ENCODE measurements around the gene GIGYF2. TPM values are rescaled to one million over a fixed set of nuclear protein-coding genes. Genes with fewer than 3 reads are reported as not detected.
A peak's percentile ranks its signal among the peaks of the same experiment; 100 is the strongest.

Gene GIGYF2
- total RNA-seq, 2 donors from 2014 or later, result 61.2 to 62.7 TPM

DNA sequence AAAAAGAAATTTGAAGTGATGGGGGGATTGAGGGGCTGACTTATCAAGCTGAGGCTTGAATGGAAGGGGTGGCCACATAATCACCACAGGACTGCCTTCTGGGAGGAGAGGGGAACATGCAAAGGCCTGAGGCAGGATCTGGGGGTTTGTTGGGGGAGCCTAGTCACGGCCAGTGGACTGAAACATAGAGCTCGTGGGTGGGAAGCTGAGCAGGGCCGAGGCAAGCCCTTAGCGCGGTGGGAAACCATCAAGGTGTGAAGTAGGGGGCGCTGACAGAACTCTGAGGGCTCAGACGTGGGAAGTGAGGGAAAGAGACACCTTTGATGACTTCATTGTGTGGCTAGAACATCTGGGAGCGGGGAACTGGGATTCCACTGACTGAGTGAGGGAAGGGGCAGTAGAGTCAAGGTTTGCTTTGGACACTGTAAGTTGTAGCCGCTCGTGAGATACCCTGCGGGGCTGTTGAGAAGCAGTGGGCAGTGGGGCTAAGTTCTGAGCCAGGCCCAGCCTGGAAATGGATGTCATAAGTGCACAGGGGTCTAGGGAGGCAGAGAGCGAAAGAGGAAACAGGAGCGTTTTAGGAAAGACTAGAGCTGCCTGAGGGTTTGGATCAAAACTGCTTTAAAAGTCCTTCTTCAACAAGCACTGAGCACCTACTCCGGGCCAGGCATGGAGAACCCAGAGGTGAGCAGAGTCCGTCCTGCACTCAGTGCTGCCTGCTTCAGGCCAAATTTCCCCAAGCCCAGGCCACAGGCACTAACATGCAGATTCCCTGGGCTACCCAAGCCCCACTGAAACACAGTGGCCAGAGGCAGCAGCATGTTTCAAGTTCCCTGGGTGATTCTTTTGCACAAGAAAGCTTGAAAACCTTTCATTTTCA is 172.2 kb downstream of the GIGYF2 start:
- DNase-seq, result no peak
- Mint-ChIP-seq H3K36me3 (ENCODE audit: insufficient read depth in 2 of 2) (no peaks in the 10 kb centered on the region), H3K4me1 (ENCODE audit: low read depth) (no peaks in the 10 kb centered on the region), H3K4me3 (no peak overlapping the region), H3K27ac (no peak overlapping the region), H3K9me3 (no peaks in the 10 kb centered on the region), H3K27me3 (ENCODE audit: low read depth) (peaks cover 3% of the 10 kb centered on the region)
- ATAC-seq (replicated peaks in 1 of 2), result no peak

DNA sequence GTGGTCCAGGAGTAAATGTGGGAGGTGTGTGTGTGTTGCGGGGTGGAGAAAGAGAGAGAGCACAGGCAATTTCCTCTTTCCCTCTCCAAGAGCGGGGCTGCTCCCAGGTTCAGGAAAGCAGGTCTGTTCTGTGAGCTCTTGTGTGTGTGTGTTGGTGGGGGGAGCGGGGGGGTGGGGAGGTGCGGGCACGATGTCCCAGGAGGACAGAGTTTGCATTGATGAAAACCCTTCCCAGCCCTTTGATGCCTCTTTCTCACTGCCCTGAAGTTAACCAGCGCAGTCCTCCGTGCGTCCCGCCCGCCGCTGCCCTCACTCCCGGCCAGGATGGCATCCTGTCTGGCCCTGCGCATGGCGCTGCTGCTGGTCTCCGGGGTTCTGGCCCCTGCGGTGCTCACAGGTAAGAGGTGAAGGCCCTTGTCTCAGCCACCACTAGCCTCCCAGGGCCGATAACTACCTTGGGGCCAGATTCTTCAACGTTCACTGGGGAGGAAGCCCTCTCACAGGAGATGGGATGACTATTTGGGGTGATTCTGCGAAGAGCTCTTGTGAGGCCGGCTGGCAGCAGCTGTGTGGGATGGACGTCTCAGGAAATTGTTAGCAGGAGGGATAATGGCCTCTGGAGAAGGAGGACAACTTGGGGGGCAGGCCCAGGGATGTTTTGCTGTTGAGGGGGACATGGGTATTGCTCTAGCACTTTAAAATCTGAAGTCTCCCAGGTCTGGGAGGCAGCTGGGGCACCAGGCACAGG is 173.1 kb downstream of the GIGYF2 start, which contains the start of gene SNORC:
TSS of gene SNORC (plus strand) at position 247 of the 748 bp plus-strand sequence. CDS start at position 325, 78 bp downstream.
- no peaks in the 10 kb centered on the region for H3K9me3 Mint-ChIP-seq
- H3K27me3 Mint-ChIP-seq (ENCODE audit: low read depth), result peaks cover 12% of the 10 kb centered on the region
- H3K27ac Mint-ChIP-seq, result no peak within 1 kb of the TSS
- no peak within 1 kb of the TSS for H3K4me3 Mint-ChIP-seq
- no peak for DNase-seq
- peaks cover 4% of the 10 kb centered on the region for H3K4me1 Mint-ChIP-seq (ENCODE audit: low read depth)
- ATAC-seq (replicated peaks in 1 of 2), result no peak
- H3K36me3 Mint-ChIP-seq (ENCODE audit: insufficient read depth in 2 of 2), result no peaks in the 10 kb centered on the region

DNA sequence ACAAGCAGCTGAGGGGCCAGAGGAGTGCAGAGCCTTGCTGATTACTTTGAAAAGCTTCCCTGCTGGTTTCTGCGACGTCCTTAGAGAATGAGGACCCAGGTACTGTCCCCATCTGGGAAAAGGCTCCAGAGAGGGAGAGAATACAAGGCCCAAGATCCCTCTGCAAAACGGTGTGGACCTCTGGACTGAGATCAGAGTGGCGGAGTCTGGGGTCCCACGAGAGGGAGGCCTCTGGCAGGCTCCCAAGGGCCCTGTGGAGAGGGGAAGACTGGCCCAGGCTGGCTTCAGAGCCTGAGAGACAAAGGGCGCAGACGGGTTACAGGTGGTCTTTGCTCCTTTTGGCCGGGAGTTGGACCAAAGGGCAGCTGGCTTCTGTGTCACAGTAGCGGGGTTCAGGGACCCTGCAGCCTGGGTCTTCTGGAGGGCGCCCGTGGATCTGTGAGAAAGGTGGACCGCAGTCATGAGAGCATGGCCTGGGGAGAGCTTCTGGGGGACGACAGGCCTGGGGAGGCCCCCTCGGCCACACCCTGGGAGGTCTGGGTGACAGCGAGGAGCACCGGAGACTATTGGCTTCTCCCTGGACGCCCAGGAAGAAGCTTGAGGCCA is 173.7 kb downstream of the GIGYF2 start:
- H3K27me3 Mint-ChIP-seq (ENCODE audit: low read depth), result peaks cover 18% of the 10 kb centered on the region
- ATAC-seq (replicated peaks in 1 of 2) (no peak), DNase-seq (no peak)
- H3K4me1 Mint-ChIP-seq (ENCODE audit: low read depth), result peaks cover 9% of the 10 kb centered on the region
- H3K36me3 Mint-ChIP-seq (ENCODE audit: insufficient read depth in 2 of 2), result no peaks in the 10 kb centered on the region
- no peaks in the 10 kb centered on the region for H3K9me3 Mint-ChIP-seq
- no peak overlapping the region for H3K4me3 Mint-ChIP-seq
- H3K27ac Mint-ChIP-seq, result no peak overlapping the region

DNA sequence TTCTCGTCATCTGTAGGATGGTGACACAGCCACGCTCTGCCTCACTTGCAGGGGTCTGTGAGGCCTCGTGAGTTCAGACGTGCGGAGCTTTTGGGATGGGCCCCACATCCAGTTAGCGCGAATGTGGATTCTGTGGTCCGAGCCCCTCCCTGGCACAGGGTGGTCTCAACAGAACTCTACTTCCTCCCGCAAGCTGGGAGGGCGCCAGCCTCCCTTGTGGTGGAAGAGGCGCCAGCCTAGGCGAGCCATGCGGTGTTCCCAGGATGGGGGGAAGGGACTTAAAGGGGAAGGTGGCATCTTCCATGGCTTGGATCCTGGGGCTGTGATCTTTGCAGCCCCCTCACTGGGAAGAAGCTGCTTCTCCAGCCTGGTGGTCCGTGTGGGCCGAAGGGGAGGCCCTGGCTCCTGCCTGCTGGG is 174.3 kb downstream of the GIGYF2 start:
- no peak for ATAC-seq (replicated peaks in 1 of 2)
- Mint-ChIP-seq H3K27me3 (ENCODE audit: low read depth) (peaks cover 18% of the 10 kb centered on the region), H3K36me3 (ENCODE audit: insufficient read depth in 2 of 2) (no peaks in the 10 kb centered on the region), H3K4me3 (no peak overlapping the region), H3K27ac (no peak overlapping the region), H3K9me3 (no peaks in the 10 kb centered on the region), H3K4me1 (ENCODE audit: low read depth) (peaks cover 9% of the 10 kb centered on the region)
- no peak for DNase-seq

DNA sequence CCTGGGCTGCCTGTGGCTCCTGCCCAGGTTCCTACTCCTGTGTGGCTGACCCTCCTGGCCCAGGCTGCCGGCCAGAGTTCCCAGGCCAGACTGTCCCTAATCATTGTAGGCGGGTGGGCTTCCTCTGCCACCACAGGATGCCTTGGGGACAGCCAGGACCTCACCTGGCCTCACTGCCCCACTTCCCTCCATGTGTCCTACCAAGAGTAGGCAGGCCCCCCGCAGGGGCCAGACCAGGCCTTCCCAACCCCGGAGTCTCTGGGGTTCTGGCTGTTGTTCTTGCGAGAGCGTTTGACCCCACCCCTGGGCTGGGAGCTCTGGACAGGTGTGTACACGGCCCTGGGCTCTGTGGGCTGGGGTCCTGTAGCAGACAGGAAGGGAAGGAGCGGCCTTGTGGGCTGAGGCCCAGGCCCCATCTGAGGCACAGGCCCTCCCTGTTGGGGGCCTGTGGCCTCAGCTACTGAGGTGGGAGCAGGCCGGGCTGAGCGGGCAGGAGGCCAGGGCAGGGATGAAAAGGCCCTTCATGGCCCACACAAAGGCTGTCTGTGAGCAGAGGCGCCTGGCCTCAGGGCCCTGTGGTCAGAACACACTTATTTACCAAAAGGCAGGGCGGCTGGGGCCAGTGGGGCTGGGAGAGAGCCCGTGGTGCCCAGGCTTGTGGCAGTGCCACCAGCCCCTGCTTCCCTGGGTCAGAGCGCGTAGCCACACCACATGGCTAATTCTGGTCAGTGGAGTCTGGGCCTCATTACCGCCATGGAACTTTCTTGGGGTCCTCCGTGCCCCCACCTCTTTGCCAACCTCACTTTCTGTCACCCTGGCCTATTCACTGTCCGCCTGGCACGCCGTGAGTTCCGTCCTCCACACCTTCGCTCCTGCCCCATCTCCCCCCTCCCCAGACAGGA is 175.0 kb downstream of the GIGYF2 start:
- peaks cover 18% of the 10 kb centered on the region for H3K27me3 Mint-ChIP-seq (ENCODE audit: low read depth)
- H3K4me3 Mint-ChIP-seq, result no peak overlapping the region
- peaks cover 9% of the 10 kb centered on the region for H3K4me1 Mint-ChIP-seq (ENCODE audit: low read depth)
- H3K36me3 Mint-ChIP-seq (ENCODE audit: insufficient read depth in 2 of 2), result no peaks in the 10 kb centered on the region
- DNase-seq (no peak), ATAC-seq (replicated peaks in 1 of 2) (no peak)
- H3K9me3 Mint-ChIP-seq, result no peaks in the 10 kb centered on the region
- no peak overlapping the region for H3K27ac Mint-ChIP-seq

DNA sequence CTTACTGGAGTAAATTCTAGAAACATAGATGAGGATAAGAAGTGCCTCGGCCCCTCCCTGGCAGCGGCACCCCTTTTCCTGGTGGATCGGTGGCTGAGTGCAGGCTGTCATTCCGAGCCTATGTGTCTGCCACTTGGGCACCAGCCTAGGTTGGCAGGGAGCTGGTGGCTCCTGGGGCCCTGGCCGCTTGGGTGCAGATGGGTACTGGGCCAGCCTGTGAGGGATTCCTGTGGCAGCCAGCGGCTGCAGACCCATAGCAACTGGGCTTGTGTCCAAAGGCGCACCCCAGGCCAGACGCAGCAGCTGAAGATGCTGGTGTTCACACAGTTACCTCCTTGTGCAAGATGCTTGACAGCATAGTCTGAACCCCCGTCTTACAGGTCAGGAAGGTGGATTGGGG is 175.7 kb downstream of the GIGYF2 start:
- no peak overlapping the region for H3K4me3 Mint-ChIP-seq
- H3K4me1 Mint-ChIP-seq (ENCODE audit: low read depth), result peaks cover 9% of the 10 kb centered on the region
- DNase-seq, result no peak
- no peaks in the 10 kb centered on the region for H3K9me3 Mint-ChIP-seq
- H3K36me3 Mint-ChIP-seq (ENCODE audit: insufficient read depth in 2 of 2), result no peaks in the 10 kb centered on the region
- ATAC-seq (replicated peaks in 1 of 2), result no peak
- peaks cover 18% of the 10 kb centered on the region for H3K27me3 Mint-ChIP-seq (ENCODE audit: low read depth)
- no peak overlapping the region for H3K27ac Mint-ChIP-seq

DNA sequence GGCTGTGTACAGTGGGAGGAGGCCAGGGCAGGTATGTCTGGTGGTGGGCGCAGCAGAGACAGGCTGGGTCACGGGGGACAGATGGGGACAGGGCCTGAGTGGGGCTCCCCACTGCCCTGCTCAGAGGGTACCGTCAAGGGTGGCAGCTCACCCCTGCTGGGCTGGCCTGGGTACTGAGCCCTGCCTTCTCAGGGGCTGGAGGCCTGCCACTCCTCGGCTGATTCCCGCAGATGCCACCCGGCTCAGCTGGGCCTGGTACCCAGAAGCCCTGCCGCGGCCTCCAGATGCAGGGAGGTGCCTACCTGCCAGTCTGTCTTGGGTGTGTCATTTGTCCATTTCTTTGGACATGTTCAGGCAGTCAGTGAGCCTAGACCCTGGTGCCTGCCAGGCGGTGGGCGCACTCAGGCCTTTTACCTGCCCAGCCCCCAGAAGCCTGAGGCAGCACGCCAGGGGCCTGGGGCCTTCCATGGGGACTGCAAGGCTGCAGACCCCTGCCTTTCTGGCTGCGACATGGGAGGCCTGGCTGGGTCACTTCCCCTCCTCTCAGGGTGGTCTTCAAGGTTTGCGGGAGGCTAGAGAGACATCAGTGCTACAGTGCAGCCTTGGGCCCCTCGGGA is 176.3 kb downstream of the GIGYF2 start:
- H3K36me3 Mint-ChIP-seq (ENCODE audit: insufficient read depth in 2 of 2), result no peaks in the 10 kb centered on the region
- no peak overlapping the region for H3K27ac Mint-ChIP-seq
- H3K27me3 Mint-ChIP-seq (ENCODE audit: low read depth), result peaks cover 18% of the 10 kb centered on the region
- H3K4me1 Mint-ChIP-seq (ENCODE audit: low read depth), result peaks cover 9% of the 10 kb centered on the region
- DNase-seq (no peak), ATAC-seq (replicated peaks in 1 of 2) (no peak)
- H3K9me3 Mint-ChIP-seq, result no peaks in the 10 kb centered on the region
- H3K4me3 Mint-ChIP-seq, result no peak overlapping the region

DNA sequence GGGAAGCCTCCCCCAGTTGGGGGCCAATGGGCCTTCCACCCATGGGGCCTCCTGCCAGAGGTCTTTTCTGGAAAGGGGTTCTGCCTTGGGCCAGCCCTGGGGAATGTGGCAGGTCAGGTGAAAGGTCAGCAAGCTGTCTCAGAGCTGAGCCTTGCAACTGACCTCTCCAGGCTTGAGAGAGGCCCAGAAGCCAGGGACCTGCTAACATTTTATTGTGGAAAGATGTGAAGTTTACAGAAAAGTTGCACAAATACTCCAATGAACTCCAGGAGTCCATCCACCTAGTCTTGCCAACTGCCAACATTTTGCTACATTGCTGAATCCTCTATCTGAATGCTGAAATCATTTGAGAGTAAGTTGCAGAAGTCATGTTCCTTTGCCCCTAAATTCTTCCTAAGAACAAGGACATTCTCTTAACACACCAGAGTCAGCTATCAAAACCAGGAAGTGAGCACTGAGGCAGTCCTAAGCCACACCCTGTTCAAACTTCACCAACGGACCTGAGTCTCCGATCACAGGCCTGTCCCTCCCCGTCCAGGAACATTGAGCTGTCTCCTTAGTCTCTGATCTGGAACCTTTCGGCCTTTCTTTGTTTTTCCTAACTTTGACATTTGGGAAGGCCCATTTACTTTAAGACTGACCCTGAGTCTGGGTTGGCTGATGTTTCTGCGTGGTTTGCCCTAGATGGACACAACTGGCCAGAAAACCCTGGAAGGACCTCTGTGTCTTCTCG is 176.9 kb downstream of the GIGYF2 start:
- Mint-ChIP-seq H3K4me3 (no peak overlapping the region), H3K36me3 (ENCODE audit: insufficient read depth in 2 of 2) (no peaks in the 10 kb centered on the region), H3K9me3 (no peaks in the 10 kb centered on the region), H3K27me3 (ENCODE audit: low read depth) (peaks cover 18% of the 10 kb centered on the region), H3K27ac (no peak overlapping the region), H3K4me1 (ENCODE audit: low read depth) (peaks cover 9% of the 10 kb centered on the region)
- ATAC-seq (replicated peaks in 1 of 2) (no peak), DNase-seq (no peak)

DNA sequence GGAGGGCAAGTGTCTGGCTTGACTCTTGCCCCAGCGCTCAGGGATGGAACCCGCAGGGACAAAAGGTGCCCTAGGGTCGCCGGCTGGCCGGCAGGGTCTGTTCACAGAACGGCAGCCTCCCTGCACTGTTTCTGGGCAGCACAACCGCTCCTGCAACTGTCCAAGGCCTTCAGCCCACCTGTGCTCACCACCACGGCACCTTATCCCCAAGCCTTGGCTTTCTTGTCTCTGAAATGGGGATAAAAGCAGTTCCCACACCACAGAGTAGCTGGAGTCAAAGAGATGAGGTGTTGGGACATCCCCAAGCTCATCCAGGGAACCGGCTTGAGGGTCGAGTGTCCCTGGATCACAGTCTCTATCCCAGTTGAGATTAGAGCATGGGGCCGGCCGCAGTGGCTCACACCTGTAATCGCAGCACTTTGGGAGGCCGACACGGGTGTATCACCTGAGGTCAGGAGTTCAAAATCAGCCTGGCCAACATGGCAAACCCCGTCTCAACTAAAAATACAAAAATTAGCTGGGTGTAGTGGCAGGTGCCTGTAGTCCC is 177.6 kb downstream of the GIGYF2 start:
- no peak overlapping the region for H3K27ac Mint-ChIP-seq
- H3K9me3 Mint-ChIP-seq, result no peaks in the 10 kb centered on the region
- DNase-seq (no peak), ATAC-seq (replicated peaks in 1 of 2) (no peak)
- H3K27me3 Mint-ChIP-seq (ENCODE audit: low read depth), result peaks cover 18% of the 10 kb centered on the region
- H3K36me3 Mint-ChIP-seq (ENCODE audit: insufficient read depth in 2 of 2), result no peaks in the 10 kb centered on the region
- H3K4me1 Mint-ChIP-seq (ENCODE audit: low read depth), result peaks cover 9% of the 10 kb centered on the region
- peak overlapping the region; percentile 65 for H3K4me3 Mint-ChIP-seq

DNA sequence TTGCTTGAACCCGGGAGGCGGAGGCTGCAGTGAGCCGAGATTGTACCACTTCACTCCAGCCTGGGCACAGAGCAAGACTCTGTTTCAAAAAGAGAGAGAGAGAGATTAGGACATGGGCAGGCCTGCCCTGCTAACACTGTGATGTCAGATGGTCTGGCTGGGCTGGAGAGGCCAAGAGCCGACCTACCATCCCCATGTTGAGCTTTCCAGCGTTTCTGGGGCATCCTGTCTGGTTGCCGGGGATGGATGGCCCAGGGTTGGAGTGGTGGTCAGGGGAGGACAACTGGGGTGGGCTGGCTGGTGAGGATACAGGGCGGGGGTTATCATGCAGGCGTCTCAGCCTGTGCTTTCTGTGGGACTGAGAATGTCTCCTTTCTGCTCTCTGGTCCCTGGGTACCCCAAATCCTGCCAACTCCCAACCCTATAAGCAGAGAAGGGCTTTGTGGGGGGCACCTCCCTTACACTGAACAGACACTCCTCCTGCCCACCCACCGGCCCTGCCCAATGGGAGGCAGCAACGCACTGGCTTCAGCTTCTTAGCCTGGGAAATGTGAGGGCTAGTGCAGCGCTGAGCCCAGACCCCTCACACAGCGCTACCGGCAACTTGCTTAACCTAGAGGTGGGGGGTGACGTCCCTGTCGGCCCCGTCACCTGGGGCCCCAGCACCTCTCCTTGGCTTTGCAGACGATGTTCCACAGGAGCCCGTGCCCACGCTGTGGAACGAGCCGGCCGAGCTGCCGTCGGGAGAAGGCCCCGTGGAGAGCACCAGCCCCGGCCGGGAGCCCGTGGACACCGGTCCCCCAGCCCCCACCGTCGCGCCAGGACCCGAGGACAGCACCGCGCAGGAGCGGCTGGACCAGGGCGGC is 178.4 kb downstream of the GIGYF2 start:
- Mint-ChIP-seq H3K4me1 (ENCODE audit: low read depth) (peaks cover 9% of the 10 kb centered on the region), H3K9me3 (no peaks in the 10 kb centered on the region), H3K4me3 (peak overlapping the region; percentile 65), H3K27ac (no peak overlapping the region), H3K27me3 (ENCODE audit: low read depth) (peaks cover 18% of the 10 kb centered on the region), H3K36me3 (ENCODE audit: insufficient read depth in 2 of 2) (no peaks in the 10 kb centered on the region)
- ATAC-seq (replicated peaks in 1 of 2), result peak in 1 of 2 donors; percentile 13
- DNase-seq, result no peak
